Left ventricle myocardium inferior (tissue), 1 donor: Measurements from ENCODE around the gene CPA4. TPM values are rescaled to one million over a fixed set of nuclear protein-coding genes. Genes with fewer than 3 reads are reported as not detected.

Experiments used
- DNase-seq: peaks from one replicate; pipeline ENCODE4 v3.0.0-alpha.2; 2020
- H3K27ac ChIP-seq: fragments of 200-600 bp; replicated peaks from 2 replicates; pipeline ENCODE4 v1.8.0; 2021
- H3K27me3 ChIP-seq: fragments of 200-600 bp; 2 replicates; pipeline ENCODE4 v1.8.0; 2021; ENCODE audit warnings: low read depth
- H3K36me3 ChIP-seq: fragments of 200-600 bp; 2 replicates; pipeline ENCODE4 v1.8.0; 2021
- H3K4me1 ChIP-seq: fragments of 200-600 bp; 2 replicates; pipeline ENCODE4 v1.8.0; 2021
- H3K4me3 ChIP-seq: fragments of 200-600 bp; 2 replicates; pipeline ENCODE4 v1.8.0; 2021; ENCODE audit warnings: mild to moderate bottlenecking, moderate library complexity
- H3K9me3 ChIP-seq: fragments of 200-600 bp; replicated peaks from 2 replicates; pipeline ENCODE4 v1.8.0; 2021
- intact Hi-C: fragments of 100-400 bp; cut with micrococcal nuclease; formaldehyde crosslinking; loops from one replicate; pipeline ENCODE4 v1.11.0; 2022
- total RNA-seq: library from RNA; stranded (reverse); fragmentation: NEBNext Ultra II Directional; extraction: Animal tissue kit (Norgen Biotek cat#: 25700); gene quantifications from one replicate; pipeline ENCODE4 v1.2.1, GENCODE V29; 2021
- TF ChIP-seq, protein P1 (sequence below): fragments of 200-600 bp; IDR thresholded peaks from 2 replicates; pipeline ENCODE4 v1.8.0; 2021; ENCODE audit warnings: antibody characterized with exemption, mild to moderate bottlenecking, borderline replicate concordance
- donor health status: DM: no; HTN: yes; CAD: no; lungs with severe emphysema.

CPA4 gene
- total RNA-seq, 1 donor from 2014 or later = not detected

GRCh38 chr7:130281260-130281659 is 11.7 kb upstream of the CPA4 start:
- peaks cover 10% of the 10 kb centered on the region for H3K4me1 ChIP-seq
- no peaks in the 10 kb centered on the region for H3K36me3 ChIP-seq
- H3K27ac ChIP-seq = no peak overlapping the region
- no peak overlapping the region for H3K4me3 ChIP-seq
- H3K9me3 ChIP-seq = no peaks in the 10 kb centered on the region
- no peak for DNase-seq
- TF ChIP-seq, protein P1, sequence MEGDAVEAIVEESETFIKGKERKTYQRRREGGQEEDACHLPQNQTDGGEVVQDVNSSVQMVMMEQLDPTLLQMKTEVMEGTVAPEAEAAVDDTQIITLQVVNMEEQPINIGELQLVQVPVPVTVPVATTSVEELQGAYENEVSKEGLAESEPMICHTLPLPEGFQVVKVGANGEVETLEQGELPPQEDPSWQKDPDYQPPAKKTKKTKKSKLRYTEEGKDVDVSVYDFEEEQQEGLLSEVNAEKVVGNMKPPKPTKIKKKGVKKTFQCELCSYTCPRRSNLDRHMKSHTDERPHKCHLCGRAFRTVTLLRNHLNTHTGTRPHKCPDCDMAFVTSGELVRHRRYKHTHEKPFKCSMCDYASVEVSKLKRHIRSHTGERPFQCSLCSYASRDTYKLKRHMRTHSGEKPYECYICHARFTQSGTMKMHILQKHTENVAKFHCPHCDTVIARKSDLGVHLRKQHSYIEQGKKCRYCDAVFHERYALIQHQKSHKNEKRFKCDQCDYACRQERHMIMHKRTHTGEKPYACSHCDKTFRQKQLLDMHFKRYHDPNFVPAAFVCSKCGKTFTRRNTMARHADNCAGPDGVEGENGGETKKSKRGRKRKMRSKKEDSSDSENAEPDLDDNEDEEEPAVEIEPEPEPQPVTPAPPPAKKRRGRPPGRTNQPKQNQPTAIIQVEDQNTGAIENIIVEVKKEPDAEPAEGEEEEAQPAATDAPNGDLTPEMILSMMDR = no peak
- intact Hi-C loops = no loop called here
- peaks cover 21% of the 10 kb centered on the region for H3K27me3 ChIP-seq

GRCh38 chr7:130286881-130287280 is 6.1 kb upstream of the CPA4 start:
- no peaks in the 10 kb centered on the region for H3K9me3 ChIP-seq
- H3K4me1 ChIP-seq = no peaks in the 10 kb centered on the region
- no peaks in the 10 kb centered on the region for H3K36me3 ChIP-seq
- no peak overlapping the region for H3K4me3 ChIP-seq
- intact Hi-C loops = no loop called here
- DNase-seq = no peak
- TF ChIP-seq, protein P1 = no peak
- H3K27me3 ChIP-seq = peaks cover 4% of the 10 kb centered on the region
- no peak overlapping the region for H3K27ac ChIP-seq

- no peak overlapping the region for H3K27ac ChIP-seq
- no peak overlapping the region for H3K4me3 ChIP-seq
- no peaks in the 10 kb centered on the region for H3K4me1 ChIP-seq
- intact Hi-C loops = no loop called here
- TF ChIP-seq, protein P1 = no peak
- H3K36me3 ChIP-seq = no peaks in the 10 kb centered on the region
- DNase-seq = no peak
- H3K27me3 ChIP-seq = peaks cover 4% of the 10 kb centered on the region
- H3K9me3 ChIP-seq = no peaks in the 10 kb centered on the region
Observed at GRCh38 chr7:130288168-130288567, 4.8 kb upstream of the CPA4 start.

DNA sequence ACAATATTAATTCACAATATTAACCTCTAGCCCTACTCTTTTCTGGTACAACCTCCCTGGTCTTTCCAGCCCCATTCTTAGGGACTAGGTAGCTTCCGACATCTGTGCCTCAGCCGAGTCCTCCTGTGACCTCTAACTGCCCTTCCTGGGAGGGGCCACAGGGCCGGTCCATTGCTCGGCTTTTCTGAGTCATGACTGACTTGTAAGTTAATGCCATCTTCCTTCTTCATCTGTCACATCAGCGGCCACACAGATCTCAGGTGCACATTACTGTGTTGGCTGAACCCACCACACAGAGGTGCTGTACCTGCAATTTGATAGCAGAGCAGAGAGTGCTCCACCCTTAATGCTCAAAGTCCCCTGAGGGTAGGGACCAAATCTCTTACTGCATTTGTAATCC is 4.1 kb upstream of the CPA4 start:
- H3K4me3 ChIP-seq = no peak overlapping the region
- intact Hi-C loops = no loop called here
- H3K36me3 ChIP-seq = no peaks in the 10 kb centered on the region
- H3K27ac ChIP-seq = no peak overlapping the region
- no peaks in the 10 kb centered on the region for H3K9me3 ChIP-seq
- DNase-seq = no peak
- TF ChIP-seq, protein P1 = no peak
- no peaks in the 10 kb centered on the region for H3K4me1 ChIP-seq
- peaks cover 4% of the 10 kb centered on the region for H3K27me3 ChIP-seq

DNA sequence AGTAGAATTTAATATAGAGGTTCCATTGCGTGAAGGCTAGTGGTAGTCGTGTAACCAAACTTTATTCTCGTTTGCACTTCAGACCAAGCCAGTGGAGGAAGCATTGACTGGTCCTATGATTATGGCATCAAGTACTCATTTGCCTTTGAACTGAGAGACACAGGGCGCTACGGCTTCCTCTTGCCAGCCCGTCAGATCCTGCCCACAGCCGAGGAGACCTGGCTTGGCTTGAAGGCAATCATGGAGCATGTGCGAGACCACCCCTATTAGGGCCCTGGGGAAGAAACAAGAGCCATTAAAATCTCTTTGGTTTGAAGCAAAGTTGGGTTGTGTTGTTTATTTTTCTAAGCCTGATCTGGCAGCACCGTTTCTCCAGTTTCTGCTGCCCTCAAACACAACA is 3.5 kb upstream of the CPA4 start:
- H3K4me3 ChIP-seq = no peak overlapping the region
- H3K27ac ChIP-seq = no peak overlapping the region
- peaks cover 4% of the 10 kb centered on the region for H3K27me3 ChIP-seq
- intact Hi-C loops = no loop called here
- H3K4me1 ChIP-seq = no peaks in the 10 kb centered on the region
- no peaks in the 10 kb centered on the region for H3K36me3 ChIP-seq
- no peak for DNase-seq
- TF ChIP-seq, protein P1 = no peak
- no peaks in the 10 kb centered on the region for H3K9me3 ChIP-seq

DNA sequence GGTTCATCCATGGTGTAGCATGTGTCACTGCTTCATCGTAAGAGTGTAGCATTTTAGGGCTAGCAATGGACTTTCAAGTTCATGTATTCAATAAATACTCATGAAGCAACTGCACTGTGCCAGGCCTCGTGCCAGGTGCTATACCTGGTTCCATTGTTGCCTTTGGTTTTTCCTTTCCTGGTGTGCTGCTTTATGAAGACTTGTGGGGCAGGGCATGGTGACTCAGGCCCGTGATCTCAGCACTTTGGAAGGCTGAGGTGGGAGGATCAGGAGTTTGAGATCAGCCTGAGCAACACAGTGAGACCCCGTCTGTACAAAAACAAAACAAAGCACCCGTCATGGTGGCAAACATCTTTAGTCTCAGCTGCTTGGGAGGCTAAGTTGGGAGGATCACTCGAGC is 2.2 kb upstream of the CPA4 start:
- no peaks in the 10 kb centered on the region for H3K36me3 ChIP-seq
- no peaks in the 10 kb centered on the region for H3K9me3 ChIP-seq
- DNase-seq = no peak
- H3K27me3 ChIP-seq = no peaks in the 10 kb centered on the region
- H3K4me1 ChIP-seq = no peaks in the 10 kb centered on the region
- TF ChIP-seq, protein P1 = no peak
- no peak overlapping the region for H3K4me3 ChIP-seq
- intact Hi-C loops = no loop called here
- H3K27ac ChIP-seq = no peak overlapping the region
